H1 (cell line): ENCODE data around the gene PDLIM3. TPM values are rescaled to one million over a fixed set of nuclear protein-coding genes. Genes with fewer than 3 reads are reported as not detected.

Experiments
- BCL11A ChIP-seq, 2 experiments: IDR thresholded peaks; one replicate each; pipeline ENCODE4 v1.6.1; 2011; ENCODE audit warnings: low read depth in 2 of 2, low read length in 2 of 2, mild to moderate bottlenecking in 2 of 2
- CHD2 ChIP-seq: IDR thresholded peaks from 2 replicates; pipeline ENCODE4 v1.6.1; 2012; ENCODE audit warnings: low read length, improper control_type of control experiment
- EGR1 ChIP-seq: IDR thresholded peaks from 2 replicates; pipeline ENCODE4 v1.6.1; 2011; ENCODE audit warnings: low read depth, low read length, borderline replicate concordance
- NANOG ChIP-seq: IDR thresholded peaks from 2 replicates; pipeline ENCODE4 v1.6.1; 2011; ENCODE audit warnings: low read length, low read depth, mild to moderate bottlenecking, inconsistent platforms; ENCODE audit not compliant: insufficient read depth, poor library complexity, severe bottlenecking
- SUZ12 ChIP-seq: fragments of 200-600 bp; sonication (generic); IDR thresholded peaks from 2 replicates; pipeline ENCODE4 v1.6.1; 2012; ENCODE audit warnings: mild to moderate bottlenecking, inconsistent platforms, low read length, moderate library complexity, mixed read lengths
- polyA plus RNA-seq, 7 experiments: library from polyadenylated mRNA; depleted of rRNA in 3 of 7; stranded (reverse) in 5 of 7; unstranded in 2 of 7; fragments of >200 nt in 5 of 7; fragments of 200-250 nt in 2 of 7; gene quantifications; 1 replicate in 5 of 7; 2 replicates in 1 of 7; 4 replicates in 1 of 7; pipeline versions ENCODE4 v1.2.1 to v1.2.3, GENCODE V29; 2011 to 2013; ENCODE audit warnings: missing spikeins in 2 of 7, mixed read lengths in 2 of 7
- total RNA-seq: library from RNA; stranded (reverse); fragmentation: NEBNext Ultra II Directional; extraction: Animal tissue kit (Norgen Biotek cat#: 25700); gene quantifications from 2 replicates; pipeline ENCODE4 v1.2.1, GENCODE V29; 2021

PDLIM3 gene
- total and polyA plus RNA-seq, 2 of the 8 experiments (the other 6 are each of a cell fraction or from before 2014, with no cell fraction given), result 7.6 to 8.1 TPM

GRCh38 chr4:185576962-185577950, 41.9 kb upstream of the PDLIM3 start (continued):
- TF ChIP-seq NANOG, result no peak
- TF ChIP-seq CHD2, result no peak
- TF ChIP-seq BCL11A (IDR thresholded peaks at IDR 0.05; ENCODE audit: low read depth in 2 of 2, low read length in 2 of 2), result no peak
- TF ChIP-seq SUZ12, result no peak
- no peak for TF ChIP-seq EGR1
- TF ChIP-seq, all 59 proteins: peak for 0
